Tibial artery (tissue), 4 donors: Measurements from ENCODE around the gene GCN1.

Experiments used
- DNase-seq, 2 donors: peaks; one replicate each; pipeline ENCODE4 v3.0.0-alpha.2; 2019
- H3K27ac ChIP-seq, 2 donors: fragments of 200-600 bp; sonication (generic) in 1 of 2; 1 replicate in 1 of 2; 2 replicates in 1 of 2; pipeline ENCODE4 v1.5.1; 2018 to 2019; ENCODE audit warnings: mild to moderate bottlenecking in 1 of 2
- H3K27me3 ChIP-seq, 2 donors: fragments of 200-600 bp; sonication (generic) in 1 of 2; one replicate each; pipeline versions ENCODE4 v1.5.1 to v1.6.0; 2016 to 2019
- H3K36me3 ChIP-seq, 3 donors: fragments of 200-600 bp; sonication (generic) in 2 of 3; one replicate each; pipeline ENCODE4 v1.5.1; 2016 to 2019; ENCODE audit warnings: mild to moderate bottlenecking in 2 of 3
- H3K4me1 ChIP-seq, 4 donors: fragments of 200-600 bp; sonication (generic) in 2 of 4; 1 replicate in 3 of 4; 2 replicates in 1 of 4; pipeline ENCODE4 v1.5.1; 2016 to 2019
- H3K4me3 ChIP-seq, 2 donors: fragments of 200-600 bp; sonication (generic) in 1 of 2; 1 replicate in 1 of 2; 2 replicates in 1 of 2; pipeline ENCODE4 v1.5.1; 2018 to 2019; ENCODE audit warnings: mild to moderate bottlenecking in 2 of 2
- H3K9me3 ChIP-seq, 3 donors: fragments of 200-600 bp; sonication (generic) in 1 of 3; one replicate each; pipeline ENCODE4 v1.5.1; 2016 to 2019
- intact Hi-C: fragments of 100-400 bp; cut with DNase I; formaldehyde crosslinking; loops from one replicate; pipeline ENCODE4 v1.15.0; 2023; ENCODE audit warnings: low total_unique reads
- TF ChIP-seq, protein P1 (sequence below), 2 experiments: fragments of 200-600 bp in 1 of 2; fragments of 450-650 bp in 1 of 2; IDR thresholded peaks; one replicate each; pipeline ENCODE4 v1.5.1; 2017 to 2019; ENCODE audit warnings: antibody characterized with exemption in 2 of 2, mild to moderate bottlenecking in 1 of 2, moderate library complexity in 1 of 2

Gene GCN1

GRCh38 chr12:120206228-120206627 lies 11.7 kb upstream of the GCN1 start:
- Histone ChIP-seq H3K9me3 (no peaks in the 10 kb centered on the region), H3K27me3 (no peaks in the 10 kb centered on the region), H3K4me1 (no peaks in the 10 kb centered on the region), H3K27ac (no peak overlapping the region), H3K36me3 (peaks cover 3 to 34% (median 15%) of the 10 kb centered on the region in 3 donors), H3K4me3 (no peak overlapping the region)
- DNase-seq = no peak
- TF ChIP-seq, protein P1, sequence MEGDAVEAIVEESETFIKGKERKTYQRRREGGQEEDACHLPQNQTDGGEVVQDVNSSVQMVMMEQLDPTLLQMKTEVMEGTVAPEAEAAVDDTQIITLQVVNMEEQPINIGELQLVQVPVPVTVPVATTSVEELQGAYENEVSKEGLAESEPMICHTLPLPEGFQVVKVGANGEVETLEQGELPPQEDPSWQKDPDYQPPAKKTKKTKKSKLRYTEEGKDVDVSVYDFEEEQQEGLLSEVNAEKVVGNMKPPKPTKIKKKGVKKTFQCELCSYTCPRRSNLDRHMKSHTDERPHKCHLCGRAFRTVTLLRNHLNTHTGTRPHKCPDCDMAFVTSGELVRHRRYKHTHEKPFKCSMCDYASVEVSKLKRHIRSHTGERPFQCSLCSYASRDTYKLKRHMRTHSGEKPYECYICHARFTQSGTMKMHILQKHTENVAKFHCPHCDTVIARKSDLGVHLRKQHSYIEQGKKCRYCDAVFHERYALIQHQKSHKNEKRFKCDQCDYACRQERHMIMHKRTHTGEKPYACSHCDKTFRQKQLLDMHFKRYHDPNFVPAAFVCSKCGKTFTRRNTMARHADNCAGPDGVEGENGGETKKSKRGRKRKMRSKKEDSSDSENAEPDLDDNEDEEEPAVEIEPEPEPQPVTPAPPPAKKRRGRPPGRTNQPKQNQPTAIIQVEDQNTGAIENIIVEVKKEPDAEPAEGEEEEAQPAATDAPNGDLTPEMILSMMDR (IDR thresholded peaks at IDR 0.05) = no peak
- intact Hi-C loops = no loop called here

- Histone ChIP-seq H3K27me3 (no peaks in the 10 kb centered on the region), H3K4me1 (peaks cover 0 to 13% (median 12%) of the 10 kb centered on the region in 4 donors), H3K27ac (no peak overlapping the region), H3K4me3 (no peak overlapping the region), H3K9me3 (no peaks in the 10 kb centered on the region), H3K36me3 (peaks cover 2 to 17% (median 2%) of the 10 kb centered on the region in 3 donors)
- intact Hi-C loops = no loop called here
- TF ChIP-seq, protein P1 (IDR thresholded peaks at IDR 0.05) = no peak
- no peak for DNase-seq
These were observed 9.7 kb upstream of the GCN1 start for GRCh38 chr12:120204171-120204570.

DNA sequence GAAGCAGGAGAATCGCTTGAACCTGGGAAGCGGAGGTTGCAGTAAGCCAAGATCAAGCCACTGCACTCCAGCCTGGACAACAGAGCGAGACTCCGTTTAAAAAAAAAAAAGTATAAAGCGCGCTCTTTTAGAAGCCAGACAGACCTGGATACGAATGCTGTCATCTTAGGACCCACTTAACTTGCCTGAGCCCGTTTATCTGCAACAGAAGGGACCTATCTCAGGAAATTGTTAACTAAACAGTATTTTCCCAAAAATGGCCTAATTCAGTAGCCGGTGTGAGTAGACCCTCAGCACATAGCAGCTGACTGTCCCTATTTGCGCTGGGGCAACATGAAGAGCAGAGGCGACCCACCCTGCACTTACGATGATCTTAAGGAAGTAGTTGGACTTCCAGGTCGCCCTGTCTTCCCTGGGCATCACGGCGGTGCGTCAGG lies 5.9 kb upstream of the GCN1 start:
- intact Hi-C loops = loop anchor here (2.0 kb wide), 1 partner anchor 64 kb away; the partner anchor contains the start of gene PXN
- peak overlapping the region; percentile 89 to 96 for H3K27ac ChIP-seq
- H3K36me3 ChIP-seq = peaks cover 34 to 37% (median 36%) of the 10 kb centered on the region in 3 donors
- peak overlapping the region; percentile 75 to 82 for H3K4me3 ChIP-seq
- H3K4me1 ChIP-seq = peaks cover 0 to 24% (median 18%) of the 10 kb centered on the region in 4 donors
- TF ChIP-seq, protein P1 (IDR thresholded peaks at IDR 0.05) = no peak
- DNase-seq = no peak
- H3K27me3 ChIP-seq = no peaks in the 10 kb centered on the region
- H3K9me3 ChIP-seq = no peaks in the 10 kb centered on the region

DNA sequence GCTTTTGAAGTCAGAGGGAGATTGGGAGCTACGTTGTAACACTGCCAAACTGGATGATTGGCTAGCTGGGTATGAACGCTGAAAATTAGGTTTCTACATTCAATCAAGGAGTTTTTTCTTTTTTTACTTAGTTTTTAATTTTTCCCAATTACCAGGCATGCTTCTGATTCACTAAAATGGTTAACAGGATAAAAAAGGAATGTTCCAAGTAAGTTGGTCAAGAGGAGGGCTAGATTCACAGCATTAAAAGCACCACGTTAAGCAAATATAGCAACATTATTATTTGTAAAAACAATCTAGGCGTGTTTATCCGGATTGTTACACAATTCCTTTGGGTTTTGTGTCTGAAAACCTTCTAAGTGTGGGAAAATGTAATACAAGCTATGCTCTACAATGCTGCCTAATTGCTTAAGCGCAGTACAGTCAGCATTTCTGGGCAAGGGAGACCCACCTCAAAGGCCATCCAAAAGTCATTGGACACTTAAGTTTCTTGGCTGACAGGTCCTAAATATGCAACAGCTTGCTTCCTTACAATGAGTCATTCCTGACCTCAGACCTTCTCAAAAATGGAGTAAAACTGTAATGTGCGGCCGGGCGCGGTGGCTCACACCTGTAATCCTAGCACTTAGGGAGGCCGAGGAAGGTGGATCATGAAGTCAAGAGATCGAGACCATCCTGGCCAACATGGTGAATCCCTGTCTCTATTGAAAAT lies 5.2 kb upstream of the GCN1 start:
- intact Hi-C loops = loop anchor here (2.0 kb wide), 1 partner anchor 65 kb away; the partner anchor contains the start of gene PXN
- peaks cover 0 to 29% (median 23%) of the 10 kb centered on the region in 4 donors for H3K4me1 ChIP-seq
- DNase-seq = peak in 1 of 2 donors; percentile 74
- no peaks in the 10 kb centered on the region for H3K9me3 ChIP-seq
- peak overlapping the region; percentile 89 to 96 for H3K27ac ChIP-seq
- H3K27me3 ChIP-seq = no peaks in the 10 kb centered on the region
- H3K36me3 ChIP-seq = peaks cover 34 to 37% (median 36%) of the 10 kb centered on the region in 3 donors
- TF ChIP-seq, protein P1 (IDR thresholded peaks at IDR 0.05) = no peak
- peak overlapping the region; percentile 75 to 82 for H3K4me3 ChIP-seq

- DNase-seq = no peak
- Histone ChIP-seq H3K4me3 (peak overlapping the region; percentile 75 to 82), H3K4me1 (peaks cover 0 to 30% (median 24%) of the 10 kb centered on the region in 4 donors), H3K36me3 (peaks cover 34 to 37% (median 36%) of the 10 kb centered on the region in 3 donors), H3K27me3 (no peaks in the 10 kb centered on the region), H3K27ac (peak overlapping the region; percentile 89 to 96), H3K9me3 (no peaks in the 10 kb centered on the region)
- intact Hi-C loops = no loop called here
- TF ChIP-seq, protein P1 (IDR thresholded peaks at IDR 0.05) = no peak
These were observed 4.5 kb upstream of the GCN1 start for GRCh38 chr12:120199025-120199424.
